ENCODE results near the gene KIAA0232. TPM values are rescaled to one million over a fixed set of nuclear protein-coding genes. Genes with fewer than 3 reads are reported as not detected.

KIAA0232 gene
- total and polyA plus RNA-seq, 4 donors: 7.9 to 38.8 (median 20.6) TPM

- intact Hi-C loops (cut with DNase I): no loop called here
- H3K27ac ChIP-seq (ENCODE audit: low read depth in 1 of 2, low read length in 2 of 2): no peak overlapping the region
- no peaks in the 10 kb centered on the region for H3K9me3 ChIP-seq (ENCODE audit: control insufficient read depth, low read length)
- H3K4me1 ChIP-seq (ENCODE audit: control insufficient read depth in 1 of 2, insufficient read depth in 2 of 2, low read length in 2 of 2): no peaks in the 10 kb centered on the region
- peak in 1 of 2 donors; percentile 73 for DNase-seq
- no peaks in the 10 kb centered on the region for H3K36me3 ChIP-seq (ENCODE audit: control insufficient read depth in 1 of 2, insufficient read depth in 2 of 2, low read length in 1 of 2)
- no peak for ATAC-seq (ENCODE audit: low FRiP score)
- no peak overlapping the region for H3K4me3 ChIP-seq (ENCODE audit: low read length in 2 of 2)
- 66 to 69% methylated on average over 15 of the region's 15 CpGs for WGBS, 2 donors
- H3K27me3 ChIP-seq (ENCODE audit: control insufficient read depth in 1 of 2, insufficient read depth in 2 of 2, low read length in 1 of 2): no peaks in the 10 kb centered on the region
Measured at GRCh38 chr4:6916587-6917460, 134.3 kb downstream of the KIAA0232 start.

GRCh38 chr4:6917461-6918271 is 135.1 kb downstream of the KIAA0232 start:
- Histone ChIP-seq H3K36me3 (ENCODE audit: control insufficient read depth in 1 of 2, insufficient read depth in 2 of 2, low read length in 1 of 2) (no peaks in the 10 kb centered on the region), H3K4me1 (ENCODE audit: control insufficient read depth in 1 of 2, insufficient read depth in 2 of 2, low read length in 2 of 2) (no peaks in the 10 kb centered on the region), H3K4me3 (ENCODE audit: low read length in 2 of 2) (no peak overlapping the region), H3K9me3 (ENCODE audit: control insufficient read depth, low read length) (no peaks in the 10 kb centered on the region), H3K27ac (ENCODE audit: low read depth in 1 of 2, low read length in 2 of 2) (no peak overlapping the region), H3K27me3 (ENCODE audit: control insufficient read depth in 1 of 2, insufficient read depth in 2 of 2, low read length in 1 of 2) (no peaks in the 10 kb centered on the region)
- DNase-seq (peak in 1 of 2 donors; percentile 84), ATAC-seq (ENCODE audit: low FRiP score) (peak; percentile 76)
- intact Hi-C loops (cut with DNase I): no loop called here
- WGBS, 2 donors: 59 to 63% methylated on average over 18 of the region's 18 CpGs

- Histone ChIP-seq H3K4me1 (ENCODE audit: control insufficient read depth in 1 of 2, insufficient read depth in 2 of 2, low read length in 2 of 2) (no peaks in the 10 kb centered on the region), H3K27ac (ENCODE audit: low read depth in 1 of 2, low read length in 2 of 2) (no peak overlapping the region), H3K36me3 (ENCODE audit: control insufficient read depth in 1 of 2, insufficient read depth in 2 of 2, low read length in 1 of 2) (peaks cover 0 to under 1% of the 10 kb centered on the region in 2 donors), H3K4me3 (ENCODE audit: low read length in 2 of 2) (no peak overlapping the region), H3K9me3 (ENCODE audit: control insufficient read depth, low read length) (no peaks in the 10 kb centered on the region), H3K27me3 (ENCODE audit: control insufficient read depth in 1 of 2, insufficient read depth in 2 of 2, low read length in 1 of 2) (no peaks in the 10 kb centered on the region)
- no peak for DNase-seq
- 38% methylated on average over 7 of the region's 7 CpGs for WGBS, 2 donors
- ATAC-seq (ENCODE audit: low FRiP score): peak; percentile 47
- intact Hi-C loops (cut with DNase I): no loop called here
Measured at GRCh38 chr4:6918338-6918737, 135.8 kb downstream of the KIAA0232 start.

GRCh38 chr4:6920171-6920570 is 137.6 kb downstream of the KIAA0232 start:
- intact Hi-C loops (cut with DNase I): no loop called here

GRCh38 chr4:6923507-6923906 is 141.0 kb downstream of the KIAA0232 start:
- ATAC-seq (ENCODE audit: low FRiP score): no peak
- Histone ChIP-seq H3K9me3 (ENCODE audit: control insufficient read depth, low read length) (no peaks in the 10 kb centered on the region), H3K27me3 (ENCODE audit: control insufficient read depth in 1 of 2, insufficient read depth in 2 of 2, low read length in 1 of 2) (no peaks in the 10 kb centered on the region), H3K4me1 (ENCODE audit: control insufficient read depth in 1 of 2, insufficient read depth in 2 of 2, low read length in 2 of 2) (no peaks in the 10 kb centered on the region), H3K27ac (ENCODE audit: low read depth in 1 of 2, low read length in 2 of 2) (no peak overlapping the region), H3K36me3 (ENCODE audit: control insufficient read depth in 1 of 2, insufficient read depth in 2 of 2, low read length in 1 of 2) (peaks cover 0 to 7% of the 10 kb centered on the region in 2 donors), H3K4me3 (ENCODE audit: low read length in 2 of 2) (no peak overlapping the region)
- WGBS, 2 donors: 98% methylated on average over 32 of the region's 32 CpGs
- intact Hi-C loops (cut with DNase I): no loop called here
- no peak for DNase-seq

More at GRCh38 chr4:6920171-6920570, 137.6 kb downstream of the KIAA0232 start:
- Histone ChIP-seq H3K4me3 (ENCODE audit: low read length in 2 of 2) (no peak overlapping the region), H3K4me1 (ENCODE audit: control insufficient read depth in 1 of 2, insufficient read depth in 2 of 2, low read length in 2 of 2) (no peaks in the 10 kb centered on the region), H3K36me3 (ENCODE audit: control insufficient read depth in 1 of 2, insufficient read depth in 2 of 2, low read length in 1 of 2) (peaks cover 0 to 4% of the 10 kb centered on the region in 2 donors), H3K9me3 (ENCODE audit: control insufficient read depth, low read length) (no peaks in the 10 kb centered on the region), H3K27ac (ENCODE audit: low read depth in 1 of 2, low read length in 2 of 2) (no peak overlapping the region), H3K27me3 (ENCODE audit: control insufficient read depth in 1 of 2, insufficient read depth in 2 of 2, low read length in 1 of 2) (no peaks in the 10 kb centered on the region)
- DNase-seq (no peak), ATAC-seq (ENCODE audit: low FRiP score) (no peak)
- WGBS, 2 donors: 38 to 44% methylated on average over 3 of the region's 3 CpGs

- Histone ChIP-seq H3K27me3 (ENCODE audit: control insufficient read depth in 1 of 2, insufficient read depth in 2 of 2, low read length in 1 of 2) (no peaks in the 10 kb centered on the region), H3K36me3 (ENCODE audit: control insufficient read depth in 1 of 2, insufficient read depth in 2 of 2, low read length in 1 of 2) (peaks cover 0 to 7% of the 10 kb centered on the region in 2 donors), H3K9me3 (ENCODE audit: control insufficient read depth, low read length) (no peaks in the 10 kb centered on the region), H3K27ac (ENCODE audit: low read depth in 1 of 2, low read length in 2 of 2) (no peak overlapping the region), H3K4me1 (ENCODE audit: control insufficient read depth in 1 of 2, insufficient read depth in 2 of 2, low read length in 2 of 2) (no peaks in the 10 kb centered on the region), H3K4me3 (ENCODE audit: low read length in 2 of 2) (no peak overlapping the region)
- intact Hi-C loops (cut with DNase I): no loop called here
- 84 to 87% methylated on average over 12 of the region's 12 CpGs for WGBS, 2 donors
- DNase-seq (no peak), ATAC-seq (ENCODE audit: low FRiP score) (no peak)
Measured at GRCh38 chr4:6924361-6924779, 141.8 kb downstream of the KIAA0232 start.

- H3K4me3 ChIP-seq (ENCODE audit: low read length in 2 of 2): no peak overlapping the region
- intact Hi-C loops (cut with DNase I): no loop called here
- WGBS, 2 donors: 93 to 94% methylated on average over 14 of the region's 14 CpGs
- H3K4me1 ChIP-seq (ENCODE audit: control insufficient read depth in 1 of 2, insufficient read depth in 2 of 2, low read length in 2 of 2): no peaks in the 10 kb centered on the region
- H3K36me3 ChIP-seq (ENCODE audit: control insufficient read depth in 1 of 2, insufficient read depth in 2 of 2, low read length in 1 of 2): peaks cover 0 to 7% of the 10 kb centered on the region in 2 donors
- no peaks in the 10 kb centered on the region for H3K27me3 ChIP-seq (ENCODE audit: control insufficient read depth in 1 of 2, insufficient read depth in 2 of 2, low read length in 1 of 2)
- H3K27ac ChIP-seq (ENCODE audit: low read depth in 1 of 2, low read length in 2 of 2): no peak overlapping the region
- no peaks in the 10 kb centered on the region for H3K9me3 ChIP-seq (ENCODE audit: control insufficient read depth, low read length)
- DNase-seq (peak in 1 of 2 donors; percentile 73), ATAC-seq (ENCODE audit: low FRiP score) (peak; percentile 9)
Measured at GRCh38 chr4:6925357-6925836, 142.9 kb downstream of the KIAA0232 start.

- H3K9me3 ChIP-seq (ENCODE audit: control insufficient read depth, low read length): no peaks in the 10 kb centered on the region
- intact Hi-C loops (cut with DNase I): no loop called here
- no peak overlapping the region for H3K27ac ChIP-seq (ENCODE audit: low read depth in 1 of 2, low read length in 2 of 2)
- WGBS, 2 donors: 93 to 94% methylated on average over 19 of the region's 19 CpGs
- no peaks in the 10 kb centered on the region for H3K27me3 ChIP-seq (ENCODE audit: control insufficient read depth in 1 of 2, insufficient read depth in 2 of 2, low read length in 1 of 2)
- no peaks in the 10 kb centered on the region for H3K4me1 ChIP-seq (ENCODE audit: control insufficient read depth in 1 of 2, insufficient read depth in 2 of 2, low read length in 2 of 2)
- ATAC-seq (ENCODE audit: low FRiP score) (no peak), DNase-seq (peak in 1 of 2 donors; percentile 59)
- no peak overlapping the region for H3K4me3 ChIP-seq (ENCODE audit: low read length in 2 of 2)
- peaks cover 0 to 7% of the 10 kb centered on the region in 2 donors for H3K36me3 ChIP-seq (ENCODE audit: control insufficient read depth in 1 of 2, insufficient read depth in 2 of 2, low read length in 1 of 2)
Measured at GRCh38 chr4:6926081-6926480, 143.6 kb downstream of the KIAA0232 start.

Measured in aorta (tissue), 5 donors.